Measurements from ENCODE around the gene SNRNP48. TPM values are rescaled to one million over a fixed set of nuclear protein-coding genes. Genes with fewer than 3 reads are reported as not detected.

SNRNP48 gene
- polyA plus RNA-seq, 1 donor (not counting 4 experiments of a cell fraction or from before 2014, with no cell fraction given) = 12.2 TPM

- H3K9me1 ChIP-seq (ENCODE audit: control insufficient read depth, extremely low read depth, insufficient read depth, low read length) = no peaks in the 10 kb centered on the region
- peaks cover 25 to 27% of the 10 kb centered on the region in 2 experiments for H3K36me3 ChIP-seq (ENCODE audit: control insufficient read depth in 2 of 2, extremely low read depth in 1 of 2, insufficient read depth in 2 of 2, low read length in 2 of 2)
- no peak overlapping the region for H3K4me3 ChIP-seq (ENCODE audit: control insufficient read depth in 2 of 3, extremely low read depth in 1 of 3, insufficient read depth in 2 of 3, low read depth in 1 of 3, low read length in 3 of 3)
- H4K20me1 ChIP-seq (ENCODE audit: control insufficient read depth, extremely low read depth, insufficient read depth, low read length) = no peaks in the 10 kb centered on the region
- H3K27ac ChIP-seq (ENCODE audit: control insufficient read depth, insufficient read depth, low read length) = no peak overlapping the region
- H3K79me2 ChIP-seq (ENCODE audit: control insufficient read depth, insufficient read depth, low read length) = no peaks in the 10 kb centered on the region
- H3K9me3 ChIP-seq (ENCODE audit: control insufficient read depth, low read depth, low read length) = no peaks in the 10 kb centered on the region
- DNase-seq (ENCODE audit: low read depth, low spot score) (no peak), FAIRE-seq (no peak)
- no peaks in the 10 kb centered on the region for H3K27me3 ChIP-seq (ENCODE audit: control insufficient read depth, extremely low read depth, insufficient read depth, low read length)
- H3K4me1 ChIP-seq (ENCODE audit: control insufficient read depth, extremely low read depth, insufficient read depth, low read length) = no peaks in the 10 kb centered on the region
- H3K9ac ChIP-seq (ENCODE audit: control insufficient read depth, extremely low read depth, insufficient read depth, low read length) = no peak overlapping the region
- no peak overlapping the region for H2AFZ ChIP-seq (ENCODE audit: control insufficient read depth, low read length)
- TF ChIP-seq CTCF (optimal IDR thresholded peaks at IDR 0.05 in 1 of 3, IDR thresholded peaks at IDR 0.05 in 1 of 3, conservative IDR thresholded peaks at IDR 0.05 in 1 of 3; ENCODE audit: extremely low read depth in 1 of 3, insufficient read depth in 2 of 3, low read length in 3 of 3) (no peak), EZH2 (IDR thresholded peaks at IDR 0.05; ENCODE audit: low read length) (no peak)
- dilution Hi-C loops (cut with MboI; ENCODE audit: extremely low pct_ligation_motif_present, low sequenced_read_pairs) = loop anchor here (25.0 kb wide), 1 partner anchor 317 kb away; no protein-coding TSS in a partner anchor
- H3K4me2 ChIP-seq (ENCODE audit: control insufficient read depth, extremely low read depth, insufficient read depth, low read depth, low read length) = no peak overlapping the region
Measured at GRCh38 chr6:7604003-7604402, 14.0 kb downstream of the SNRNP48 start.

- no peaks in the 10 kb centered on the region for H3K9me3 ChIP-seq (ENCODE audit: control insufficient read depth, low read depth, low read length)
- H3K4me2 ChIP-seq (ENCODE audit: control insufficient read depth, extremely low read depth, insufficient read depth, low read depth, low read length) = no peak overlapping the region
- H3K79me2 ChIP-seq (ENCODE audit: control insufficient read depth, insufficient read depth, low read length) = no peaks in the 10 kb centered on the region
- no peak for DNase-seq (ENCODE audit: low read depth, low spot score)
- dilution Hi-C loops (cut with MboI; ENCODE audit: extremely low pct_ligation_motif_present, low sequenced_read_pairs) = loop anchor here (25.0 kb wide), 1 partner anchor 317 kb away; no protein-coding TSS in a partner anchor
- H3K36me3 ChIP-seq (ENCODE audit: control insufficient read depth in 2 of 2, extremely low read depth in 1 of 2, insufficient read depth in 2 of 2, low read length in 2 of 2) = peaks cover 25 to 27% of the 10 kb centered on the region in 2 experiments
- H2AFZ ChIP-seq (ENCODE audit: control insufficient read depth, low read length) = no peak overlapping the region
- no peak for FAIRE-seq
- H3K27ac ChIP-seq (ENCODE audit: control insufficient read depth, insufficient read depth, low read length) = no peak overlapping the region
- no peaks in the 10 kb centered on the region for H3K9me1 ChIP-seq (ENCODE audit: control insufficient read depth, extremely low read depth, insufficient read depth, low read length)
- H3K4me1 ChIP-seq (ENCODE audit: control insufficient read depth, extremely low read depth, insufficient read depth, low read length) = no peaks in the 10 kb centered on the region
- TF ChIP-seq CTCF (optimal IDR thresholded peaks at IDR 0.05 in 1 of 3, IDR thresholded peaks at IDR 0.05 in 1 of 3, conservative IDR thresholded peaks at IDR 0.05 in 1 of 3; ENCODE audit: extremely low read depth in 1 of 3, insufficient read depth in 2 of 3, low read length in 3 of 3) = no peak
- no peak overlapping the region for H3K9ac ChIP-seq (ENCODE audit: control insufficient read depth, extremely low read depth, insufficient read depth, low read length)
- H3K27me3 ChIP-seq (ENCODE audit: control insufficient read depth, extremely low read depth, insufficient read depth, low read length) = no peaks in the 10 kb centered on the region
- H3K4me3 ChIP-seq (ENCODE audit: control insufficient read depth in 2 of 3, extremely low read depth in 1 of 3, insufficient read depth in 2 of 3, low read depth in 1 of 3, low read length in 3 of 3) = no peak overlapping the region
- no peaks in the 10 kb centered on the region for H4K20me1 ChIP-seq (ENCODE audit: control insufficient read depth, extremely low read depth, insufficient read depth, low read length)
Measured at GRCh38 chr6:7604506-7604905, 14.5 kb downstream of the SNRNP48 start.
